ENCODE measurements around the gene GNAQ. TPM values are rescaled to one million over a fixed set of nuclear protein-coding genes. Genes with fewer than 3 reads are reported as not detected.

Gene GNAQ
- total RNA-seq, 1 experiment from 2014 or later = 48.6 TPM

- no peaks in the 10 kb centered on the region for H4K20me1 ChIP-seq (ENCODE audit: control insufficient read depth, insufficient read depth, insufficient read length)
- H4K5ac ChIP-seq (ENCODE audit: insufficient read length, low read depth, low read length) = no peak overlapping the region
- H2BK20ac ChIP-seq (ENCODE audit: low read depth, low read length, poor library complexity, severe bottlenecking) = no peak overlapping the region
- no peak overlapping the region for H2BK12ac ChIP-seq (ENCODE audit: insufficient read length, low read depth, low read length)
- no peak for TF ChIP-seq CTCF (conservative IDR thresholded peaks at IDR 0.05)
- peaks cover 3% of the 10 kb centered on the region for H3K79me1 ChIP-seq (ENCODE audit: insufficient read depth, low read depth, low read length, poor library complexity, severe bottlenecking)
- H3K9ac ChIP-seq (ENCODE audit: extremely low read depth, insufficient read length, low read length) = no peak overlapping the region
- H3K23me2 ChIP-seq (ENCODE audit: insufficient read length, low read depth, low read length, poor library complexity, severe bottlenecking) = no peaks in the 10 kb centered on the region
- H3K27ac ChIP-seq (ENCODE audit: insufficient read length, low read depth, low read length) = no peak overlapping the region
- no peak overlapping the region for H2AFZ ChIP-seq (ENCODE audit: low read length)
- no peak overlapping the region for H3T11ph ChIP-seq (ENCODE audit: low read length)
- H4K8ac ChIP-seq (replicated peaks; ENCODE audit: insufficient read length, low read depth, low read length) = no peak overlapping the region
- no peak overlapping the region for H2BK120ac ChIP-seq (ENCODE audit: low read depth, low read length, poor library complexity, severe bottlenecking)
- H2AK5ac ChIP-seq (ENCODE audit: insufficient read length, low read length) = no peak overlapping the region
- H3K36me3 Mint-ChIP-seq (ENCODE audit: insufficient read depth in 1 of 3, low read depth in 3 of 3) = no peaks in the 10 kb centered on the region
- no peaks in the 10 kb centered on the region for H3K9me3 ChIP-seq (ENCODE audit: control insufficient read depth, low read depth, low read length)
- H3K4me1 ChIP-seq (ENCODE audit: insufficient read depth, low read length) = no peaks in the 10 kb centered on the region; the same call in 1 of the 2 replicates
- H4K91ac ChIP-seq (ENCODE audit: insufficient read length, low read depth, low read length) = no peak overlapping the region
- H3K27ac Mint-ChIP-seq = no peak overlapping the region
- no peak overlapping the region for H2BK5ac ChIP-seq (ENCODE audit: insufficient read length, low read length)
- H3K4me1 Mint-ChIP-seq = peaks cover 11 to 13% of the 10 kb centered on the region in 2 experiments
- H3K4me2 ChIP-seq (ENCODE audit: insufficient read depth, insufficient read length, low read length) = no peak overlapping the region
- no peak overlapping the region for H3K18ac ChIP-seq (ENCODE audit: insufficient read length, low read depth, low read length)
- no peak for DNase-seq
- no peaks in the 10 kb centered on the region for H3K27me3 ChIP-seq (ENCODE audit: insufficient read depth, low read length)
- H3K27me3 Mint-ChIP-seq (ENCODE audit: low read depth) = no peaks in the 10 kb centered on the region
- H3K23ac ChIP-seq (ENCODE audit: insufficient read length, low read depth, low read length) = no peak overlapping the region
- H3K56ac ChIP-seq (ENCODE audit: insufficient read length, low read depth, low read length) = no peak overlapping the region
- no peaks in the 10 kb centered on the region for H3K79me2 ChIP-seq (ENCODE audit: insufficient read depth, low read length)
- H3K14ac ChIP-seq (ENCODE audit: insufficient read depth, low read length) = no peak overlapping the region
- WGBS (ENCODE audit: extremely low coverage, insufficient read length, low lambda C conversion rate) = no CpG with 5 or more reads among the region's 3 CpGs
- H3K4ac ChIP-seq (ENCODE audit: low read depth, low read length) = no peak overlapping the region
- no peaks in the 10 kb centered on the region for H3K9me3 Mint-ChIP-seq
- H3K4me3 Mint-ChIP-seq = no peak overlapping the region
- no peak overlapping the region for H2BK15ac ChIP-seq (ENCODE audit: low read depth, low read length)
Observed at GRCh38 chr9:77876590-77876989, 155.0 kb downstream of the GNAQ start.
